Natural killer cell treated with Interleukin-12 subunit alpha and Interleukin-12 subunit beta and Interleukin-15 and Interleukin-18, amount 100 ng/mL, for 72 hours (primary cell): ENCODE results near the gene HACD1. TPM values are rescaled to one million over a fixed set of nuclear protein-coding genes. Genes with fewer than 3 reads are reported as not detected.
A peak's percentile ranks its signal among the peaks of the same experiment; 100 is the strongest.
"Not testable (repeated sequence)": the region's sequence is repeated elsewhere in the genome, so short reads cannot be mapped to it uniquely, and the experiment has no call there.

ENCODE experiments used
- ATAC-seq, 2 donors: fragments of 150-1000 bp; cut with Tn5 transposase in 1 of 2; sonication (Bioruptor Pico), chemical (Tn5 transposase) in 1 of 2; 2 replicates each; pipeline ENCODE4 v1.10.0; 2021
- DNase-seq: peaks from one replicate; pipeline ENCODE4 v3.0.0; 2022; ENCODE audit warnings: low spot score
- H3K27ac Mint-ChIP-seq, 2 donors: 1 replicate in 1 of 2; 2 replicates in 1 of 2; pipeline ENCODE4 v1.8.0; 2022; ENCODE audit warnings: mixed read lengths in 2 of 2, mild to moderate bottlenecking in 1 of 2, moderate library complexity in 1 of 2
- H3K27me3 Mint-ChIP-seq, 2 donors: 1 replicate in 1 of 2; 2 replicates in 1 of 2; pipeline ENCODE4 v1.8.0; 2022; ENCODE audit warnings: mixed read lengths in 2 of 2
- H3K36me3 Mint-ChIP-seq: one replicate; pipeline ENCODE4 v1.8.0; 2022; ENCODE audit warnings: mixed read lengths
- H3K4me1 Mint-ChIP-seq, 2 donors: 1 replicate in 1 of 2; 2 replicates in 1 of 2; pipeline ENCODE4 v1.8.0; 2022; ENCODE audit warnings: low read depth in 2 of 2, mixed read lengths in 2 of 2, mild to moderate bottlenecking in 1 of 2
- H3K4me3 Mint-ChIP-seq: one replicate; pipeline ENCODE4 v1.8.0; 2022; ENCODE audit warnings: mixed read lengths
- H3K9me3 Mint-ChIP-seq: 2 replicates; pipeline ENCODE4 v1.8.0; 2022; ENCODE audit warnings: mixed read lengths
- total RNA-seq, 2 donors: library from RNA; stranded (reverse); gene quantifications; one replicate each; pipeline ENCODE4 v1.2.3, GENCODE V29; 2022

Gene HACD1
- total RNA-seq, 2 donors from 2014 or later = 1.2 to 2.3 TPM

GRCh38 chr10:17624996-17625395 is 7.8 kb upstream of the HACD1 start:
- H3K36me3 Mint-ChIP-seq = no peaks in the 10 kb centered on the region
- H3K9me3 Mint-ChIP-seq = no peaks in the 10 kb centered on the region
- no peaks in the 10 kb centered on the region for H3K4me1 Mint-ChIP-seq
- no peak for ATAC-seq
- no peak overlapping the region for H3K27ac Mint-ChIP-seq
- no peak overlapping the region for H3K4me3 Mint-ChIP-seq
- DNase-seq = no peak
- peaks cover 8 to 23% of the 10 kb centered on the region in 2 donors for H3K27me3 Mint-ChIP-seq

DNA sequence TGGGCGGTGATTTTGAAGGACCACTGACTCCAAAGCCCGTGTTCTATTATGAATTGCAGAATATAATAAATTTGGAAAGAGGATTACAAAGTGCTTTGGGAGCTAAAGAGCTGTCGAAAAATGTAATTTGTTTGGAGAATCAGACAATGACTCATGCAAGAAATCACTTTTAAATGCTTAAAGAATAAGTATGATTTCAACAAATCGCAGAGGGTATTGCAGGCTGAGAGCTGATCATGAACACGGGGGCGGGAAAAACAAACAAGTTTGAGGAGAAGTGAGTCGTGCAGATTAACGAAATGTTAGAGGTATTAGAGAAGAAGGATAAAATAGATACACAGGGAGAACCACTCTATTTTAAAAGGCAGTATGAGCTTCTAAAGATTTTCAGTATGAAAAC is 4.9 kb upstream of the HACD1 start:
- Mint-ChIP-seq H3K4me3 (no peak overlapping the region), H3K4me1 (peaks cover 3 to 5% of the 10 kb centered on the region in 2 donors), H3K27ac (no peak overlapping the region), H3K27me3 (peaks cover 16 to 34% of the 10 kb centered on the region in 2 donors), H3K36me3 (no peaks in the 10 kb centered on the region), H3K9me3 (no peaks in the 10 kb centered on the region)
- ATAC-seq (no peak), DNase-seq (no peak)

- no peaks in the 10 kb centered on the region for H3K36me3 Mint-ChIP-seq
- peak overlapping the region; percentile 55 for H3K4me3 Mint-ChIP-seq
- peak; percentile 68 for DNase-seq
- H3K9me3 Mint-ChIP-seq = no peaks in the 10 kb centered on the region
- peak; percentile 79 to 83 for ATAC-seq
- no peak overlapping the region for H3K27ac Mint-ChIP-seq
- H3K4me1 Mint-ChIP-seq = peaks cover 3 to 5% of the 10 kb centered on the region in 2 donors
- peaks cover 8 to 11% of the 10 kb centered on the region in 2 donors for H3K27me3 Mint-ChIP-seq
Measured at GRCh38 chr10:17616403-17617030, 657 bp downstream of the HACD1 start.

- Mint-ChIP-seq H3K27ac (no peak overlapping the region), H3K4me3 (no peak overlapping the region), H3K36me3 (no peaks in the 10 kb centered on the region), H3K9me3 (no peaks in the 10 kb centered on the region), H3K4me1 (no peaks in the 10 kb centered on the region), H3K27me3 (no peaks in the 10 kb centered on the region)
- no peak for ATAC-seq
- no peak for DNase-seq
Measured at GRCh38 chr10:17609523-17610079, 7.6 kb downstream of the HACD1 start.

- H3K4me1 Mint-ChIP-seq = no peaks in the 10 kb centered on the region
- no peaks in the 10 kb centered on the region for H3K36me3 Mint-ChIP-seq
- ATAC-seq (peak; percentile 62 to 83), DNase-seq (no peak)
- no peaks in the 10 kb centered on the region for H3K9me3 Mint-ChIP-seq
- H3K27ac Mint-ChIP-seq = no peak overlapping the region
- H3K27me3 Mint-ChIP-seq = no peaks in the 10 kb centered on the region
- H3K4me3 Mint-ChIP-seq = no peak overlapping the region
Measured at GRCh38 chr10:17607603-17608332, 9.4 kb downstream of the HACD1 start.

DNA sequence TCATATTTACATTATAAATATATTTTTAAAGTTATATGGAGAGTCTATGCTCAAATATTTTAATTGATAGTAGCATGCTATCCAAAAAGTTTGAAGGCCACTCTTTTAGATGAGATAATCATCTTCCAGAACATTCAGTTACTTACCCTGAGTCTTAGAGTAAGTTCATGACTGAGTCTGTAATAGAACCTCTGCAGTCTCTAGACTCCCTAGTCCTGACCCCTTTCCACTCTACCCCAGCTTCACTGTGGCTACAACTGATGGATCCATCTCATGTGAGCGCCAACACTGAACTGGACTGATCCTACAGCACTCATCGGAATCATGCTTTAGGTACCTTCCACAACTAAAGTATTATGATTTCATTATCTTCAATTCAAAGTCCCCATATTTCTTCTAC is 10.1 kb downstream of the HACD1 start:
- Mint-ChIP-seq H3K27me3 (no peaks in the 10 kb centered on the region), H3K9me3 (no peaks in the 10 kb centered on the region), H3K4me3 (no peak overlapping the region), H3K36me3 (no peaks in the 10 kb centered on the region), H3K4me1 (no peaks in the 10 kb centered on the region), H3K27ac (no peak overlapping the region)
- DNase-seq (no peak), ATAC-seq (no peak)

GRCh38 chr10:17606547-17607040 is 10.6 kb downstream of the HACD1 start:
- no peak overlapping the region for H3K4me3 Mint-ChIP-seq
- no peaks in the 10 kb centered on the region for H3K27me3 Mint-ChIP-seq
- ATAC-seq (no peak), DNase-seq (no peak)
- no peaks in the 10 kb centered on the region for H3K9me3 Mint-ChIP-seq
- H3K36me3 Mint-ChIP-seq = no peaks in the 10 kb centered on the region
- H3K4me1 Mint-ChIP-seq = no peaks in the 10 kb centered on the region
- H3K27ac Mint-ChIP-seq = no peak overlapping the region

- Mint-ChIP-seq H3K9me3 (no peaks in the 10 kb centered on the region), H3K27me3 (no peaks in the 10 kb centered on the region), H3K4me3 (no peak overlapping the region), H3K36me3 (no peaks in the 10 kb centered on the region), H3K4me1 (no peaks in the 10 kb centered on the region), H3K27ac (no peak overlapping the region)
- ATAC-seq = no peak
- no peak for DNase-seq
Measured at GRCh38 chr10:17605936-17606335, 11.2 kb downstream of the HACD1 start.

DNA sequence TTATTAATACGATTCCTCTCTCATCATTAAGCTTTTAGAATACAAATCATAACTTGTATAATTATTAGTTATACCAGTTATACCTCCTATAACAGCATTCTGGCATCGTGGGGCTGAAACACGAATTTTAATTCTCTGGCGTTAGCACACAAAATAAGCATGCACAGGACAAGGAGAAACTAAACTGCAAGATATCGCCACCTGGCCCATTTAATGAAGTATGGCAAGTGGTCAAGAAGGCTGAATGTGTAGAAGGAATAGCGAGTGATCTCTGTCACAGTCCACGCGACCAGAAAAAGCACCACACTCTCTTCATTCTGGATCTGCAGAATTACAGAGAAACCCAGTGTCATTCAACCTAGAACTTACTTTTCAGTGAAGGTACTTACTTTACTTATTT is 18.1 kb downstream of the HACD1 start:
- ATAC-seq (peak in 1 of 2 donors; percentile 53), DNase-seq (no peak)
- H3K36me3 Mint-ChIP-seq = no peaks in the 10 kb centered on the region
- H3K4me3 Mint-ChIP-seq = no peak overlapping the region
- H3K9me3 Mint-ChIP-seq = no peaks in the 10 kb centered on the region
- no peak overlapping the region for H3K27ac Mint-ChIP-seq
- H3K4me1 Mint-ChIP-seq = peaks cover 0 to 3% of the 10 kb centered on the region in 2 donors
- no peaks in the 10 kb centered on the region for H3K27me3 Mint-ChIP-seq

DNA sequence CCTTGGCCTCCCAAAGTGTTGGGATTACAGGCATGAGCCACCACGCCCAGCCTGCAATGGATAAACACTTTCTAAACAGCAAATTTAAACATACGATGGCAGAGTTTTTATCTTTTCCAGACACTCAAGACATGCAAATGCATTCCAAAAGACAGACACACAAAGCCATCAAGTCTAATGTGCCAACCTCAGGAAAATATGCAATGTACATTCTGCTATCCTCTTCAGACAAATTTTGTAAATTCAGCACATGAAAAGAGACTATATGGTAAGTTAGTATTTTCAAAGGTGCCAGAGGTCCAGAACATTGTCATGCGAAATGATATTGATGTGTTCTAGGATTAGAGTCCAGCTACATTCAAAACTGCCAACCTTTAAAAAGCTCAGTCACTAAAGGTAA is 19.8 kb downstream of the HACD1 start:
- H3K27ac Mint-ChIP-seq = no peak overlapping the region
- no peaks in the 10 kb centered on the region for H3K9me3 Mint-ChIP-seq
- DNase-seq (no peak), ATAC-seq (no peak)
- no peaks in the 10 kb centered on the region for H3K27me3 Mint-ChIP-seq
- peaks cover 0 to 3% of the 10 kb centered on the region in 2 donors for H3K4me1 Mint-ChIP-seq
- H3K36me3 Mint-ChIP-seq = no peaks in the 10 kb centered on the region
- no peak overlapping the region for H3K4me3 Mint-ChIP-seq

GRCh38 chr10:17590969-17591645 is 26.1 kb downstream of the HACD1 start:
- H3K27me3 Mint-ChIP-seq = no peaks in the 10 kb centered on the region
- no peaks in the 10 kb centered on the region for H3K9me3 Mint-ChIP-seq
- no peak overlapping the region for H3K27ac Mint-ChIP-seq
- DNase-seq (no peak), ATAC-seq (no peak)
- H3K4me3 Mint-ChIP-seq = no peak overlapping the region
- peaks cover under 1 to 10% of the 10 kb centered on the region in 2 donors for H3K4me1 Mint-ChIP-seq
- H3K36me3 Mint-ChIP-seq = no peaks in the 10 kb centered on the region

DNA sequence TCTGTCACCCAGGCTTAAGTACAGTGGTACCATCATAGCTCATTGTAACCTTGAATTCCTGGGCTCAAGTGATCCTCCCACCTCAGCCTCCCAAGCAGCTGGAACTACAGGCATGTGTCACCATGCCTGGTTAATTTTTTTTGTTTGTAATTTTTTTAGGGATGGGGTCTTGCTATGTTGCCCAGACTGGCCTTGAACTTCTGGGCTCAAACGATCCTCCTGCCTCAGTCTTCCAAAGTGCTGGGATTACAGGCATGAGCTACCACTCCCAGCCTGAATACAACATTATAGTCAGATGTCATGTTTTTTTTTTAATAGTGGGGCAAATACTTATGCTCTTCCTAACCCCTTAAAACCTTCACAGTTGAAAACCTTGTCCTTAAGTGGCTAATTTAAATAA is 27.9 kb downstream of the HACD1 start:
- not testable (repeated sequence) for DNase-seq, H3K9me3 Mint-ChIP-seq, H3K4me3 Mint-ChIP-seq, H3K36me3 Mint-ChIP-seq, H3K27ac Mint-ChIP-seq, H3K27me3 Mint-ChIP-seq, ATAC-seq
- H3K4me1 Mint-ChIP-seq = peaks cover 4 to 13% of the 10 kb centered on the region in 2 donors

- H3K4me3 Mint-ChIP-seq = no peak overlapping the region
- H3K27me3 Mint-ChIP-seq = no peaks in the 10 kb centered on the region
Measured at GRCh38 chr10:17588420-17588819, 28.8 kb downstream of the HACD1 start.

GRCh38 chr10:17587321-17587720 is 29.9 kb downstream of the HACD1 start:
- not testable (repeated sequence) for H3K36me3 Mint-ChIP-seq, H3K4me3 Mint-ChIP-seq, DNase-seq, H3K27me3 Mint-ChIP-seq, H3K9me3 Mint-ChIP-seq, ATAC-seq
- Mint-ChIP-seq H3K4me1 (peaks cover 4 to 13% of the 10 kb centered on the region in 2 donors), H3K27ac (peak overlapping the region; percentile 46 to 60)

More at GRCh38 chr10:17588420-17588819, 28.8 kb downstream of the HACD1 start:
- Mint-ChIP-seq H3K4me1 (peaks cover 4 to 13% of the 10 kb centered on the region in 2 donors), H3K36me3 (no peaks in the 10 kb centered on the region), H3K9me3 (no peaks in the 10 kb centered on the region), H3K27ac (no peak overlapping the region)
- DNase-seq (no peak), ATAC-seq (no peak)
